SH-SY5Y (cell line): Measurements from ENCODE around the gene ADARB2.

ENCODE experiments used
- GATA2 ChIP-seq: IDR thresholded peaks from 2 replicates; pipeline ENCODE4 v1.6.1; 2011; ENCODE audit warnings: mild to moderate bottlenecking, low read depth, low read length
- GATA3 ChIP-seq: IDR thresholded peaks from 2 replicates; pipeline ENCODE4 v1.6.1; 2011; ENCODE audit warnings: low read depth, mild to moderate bottlenecking, low read length, moderate library complexity

DNA sequence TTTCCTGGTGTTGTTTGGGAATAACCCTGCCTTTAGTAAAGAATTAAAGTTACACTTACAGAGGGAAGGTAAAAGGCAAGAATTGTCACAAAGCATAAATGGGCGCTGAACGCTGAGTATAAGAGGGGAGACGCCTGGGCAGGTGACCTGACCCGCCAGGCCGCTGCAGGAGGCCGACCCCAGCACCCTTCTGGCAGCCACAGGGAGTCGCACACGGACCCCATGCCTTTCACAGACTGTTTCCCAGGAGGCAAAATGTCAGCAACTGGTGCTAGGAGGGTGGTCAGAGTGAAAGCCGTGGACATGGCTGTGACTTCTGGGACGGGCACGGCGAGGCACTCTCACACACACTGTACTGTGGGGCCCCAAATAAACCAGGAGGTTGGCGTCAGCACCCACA lies 392.9 kb downstream of the ADARB2 start:
- TF ChIP-seq GATA2, result no peak
- TF ChIP-seq GATA3, result no peak
